Measurements from ENCODE around the gene RAPGEF5.

DNA sequence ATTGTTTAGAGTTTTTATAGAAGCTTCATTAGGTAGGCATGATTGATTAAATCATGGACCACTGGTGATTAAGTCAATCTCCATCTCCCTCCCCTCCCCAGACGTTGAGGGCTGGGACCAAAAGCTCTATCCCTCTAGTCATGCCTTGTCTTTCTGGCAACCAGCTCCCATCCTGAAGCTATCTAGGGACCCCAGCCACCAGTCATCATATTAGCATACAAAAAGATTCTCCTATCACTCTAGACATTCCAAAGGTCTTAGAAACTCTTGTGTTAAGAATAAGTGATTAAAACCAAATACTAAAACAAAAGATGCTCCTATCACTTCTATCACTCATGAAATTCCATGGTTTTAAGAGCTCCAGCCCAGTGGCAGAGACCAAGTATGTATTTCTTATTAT, 178.2 kb downstream of the RAPGEF5 start:
- TF ChIP-seq POLR2A (IDR thresholded peaks at IDR 0.05; ENCODE audit: low read length), result no peak
- no peak for TF ChIP-seq GATA1 (IDR thresholded peaks at IDR 0.05; ENCODE audit: low read depth, low read length)

All from erythroblast (primary cell).